H1 (cell line): ENCODE data around the gene GPR156. TPM values are rescaled to one million over a fixed set of nuclear protein-coding genes. Genes with fewer than 3 reads are reported as not detected.

Experiments
- CTCF ChIA-PET: fragments of 300-600 bp; sonication (Branson Sonifier 250); formaldehyde crosslinking; loops from one replicate; lab custom pipeline; 2021; ENCODE audit not compliant: partially characterized antibody; lab: Charles Lee
- POLR2A ChIA-PET: fragments of 300-600 bp; sonication (Branson Sonifier 250); formaldehyde crosslinking; loops from one replicate; lab custom pipeline; 2021; ENCODE audit warnings: inconsistent platforms; ENCODE audit not compliant: partially characterized antibody; lab: Charles Lee
- DNase-seq, 2 experiments: peaks; one replicate each; pipeline versions ENCODE4 v3.0.0 to v3.0.0-alpha.2; 2010 to 2022; ENCODE audit warnings: low spot score in 2 of 2, low read depth in 1 of 2, mixed read lengths in 1 of 2
- FAIRE-seq: peaks from 2 replicates; lab custom pipeline; 2011; peaks lifted over from hg19 to GRCh38; lab: Jason Lieb, UNC
- H2AFZ ChIP-seq: 2 replicates; pipeline ENCODE4 v1.8.1; 2012; ENCODE audit warnings: low read length, inconsistent platforms
- H2AK5ac ChIP-seq: 2 replicates; pipeline ENCODE4 v1.6.1; 2013; ENCODE audit warnings: low read depth, low read length
- H2BK120ac ChIP-seq: replicated peaks from 2 replicates; pipeline ENCODE3; 2013; ENCODE audit warnings: low read depth, low read length, inconsistent platforms
- H2BK12ac ChIP-seq: 2 replicates; pipeline ENCODE4 v1.6.1; 2013; ENCODE audit warnings: low read depth, low read length
- H2BK15ac ChIP-seq: 2 replicates; pipeline ENCODE4 v1.6.1; 2013; ENCODE audit warnings: low read length
- H2BK20ac ChIP-seq: 2 replicates; pipeline ENCODE4 v1.6.1; 2013; ENCODE audit warnings: low read length
- H2BK5ac ChIP-seq: 2 replicates; pipeline ENCODE4 v1.6.1; 2013; ENCODE audit warnings: low read depth, low read length
- H3K14ac ChIP-seq: 2 replicates; pipeline ENCODE4 v1.6.1; 2013; ENCODE audit warnings: inconsistent platforms; ENCODE audit not compliant: insufficient read length
- H3K18ac ChIP-seq: 2 replicates; pipeline ENCODE4 v1.6.1; 2013; ENCODE audit warnings: low read length; ENCODE audit errors: extremely low read depth
- H3K23ac ChIP-seq: 2 replicates; pipeline ENCODE4 v1.6.1; 2013; ENCODE audit warnings: inconsistent platforms; ENCODE audit not compliant: insufficient read length
- H3K23me2 ChIP-seq: 2 replicates; pipeline ENCODE4 v1.6.1; 2013; ENCODE audit warnings: low read depth, low read length
- H3K27ac ChIP-seq: 2 replicates; pipeline ENCODE4 v1.6.1; 2011; ENCODE audit warnings: low read depth, low read length, inconsistent platforms
- H3K27me3 ChIP-seq, 4 experiments: replicated peaks in 1 of 4; 1 replicate in 1 of 4; 2 replicates in 3 of 4; pipeline versions ENCODE4 v1.6.1 to v1.8.1; 2011 to 2013; ENCODE audit warnings: low read length in 3 of 4, mild to moderate bottlenecking in 3 of 4, inconsistent platforms in 2 of 4, mixed read lengths in 2 of 4, moderate library complexity in 1 of 4; ENCODE audit not compliant: control insufficient read depth in 3 of 4, insufficient read depth in 3 of 4; ENCODE audit errors: extremely low read depth in 1 of 4
- H3K36me3 ChIP-seq, 4 experiments: 2 replicates each; pipeline versions ENCODE4 v1.6.1 to v1.8.1; 2011 to 2013; ENCODE audit warnings: mild to moderate bottlenecking in 4 of 4, low read length in 3 of 4, moderate library complexity in 2 of 4, control low read depth in 1 of 4, inconsistent platforms in 1 of 4; ENCODE audit not compliant: insufficient read depth in 4 of 4, control insufficient read depth in 2 of 4
- H3K4ac ChIP-seq: replicated peaks from 2 replicates; pipeline ENCODE3; 2013; ENCODE audit warnings: low read length, low read depth, mixed read lengths, inconsistent platforms; ENCODE audit not compliant: insufficient read length
- H3K4me1 ChIP-seq, 4 experiments: replicated peaks in 1 of 4; 1 replicate in 1 of 4; 2 replicates in 3 of 4; pipeline versions ENCODE4 v1.6.1 to v1.8.1; 2011 to 2013; ENCODE audit warnings: low read length in 3 of 4, inconsistent platforms in 2 of 4, mixed read lengths in 1 of 4; ENCODE audit not compliant: insufficient read depth in 4 of 4, control insufficient read depth in 3 of 4
- H3K4me2 ChIP-seq, 2 experiments: 2 replicates each; pipeline versions ENCODE4 v1.6.1 to v1.8.1; 2011 to 2013; ENCODE audit warnings: low read depth in 2 of 2, low read length in 2 of 2, control low read depth in 1 of 2, inconsistent platforms in 1 of 2, mild to moderate bottlenecking in 1 of 2; ENCODE audit not compliant: insufficient read depth in 1 of 2
- H3K4me3 ChIP-seq, 4 experiments: fragments of 200-600, 300-600 bp in 1 of 4; sonication (generic), shearing (Covaris generic), sonication (Bioruptor Twin) in 1 of 4; 2 replicates each; pipeline versions ENCODE4 v1.5.1 to v1.8.1; 2011 to 2016; ENCODE audit warnings: low read length in 4 of 4, low read depth in 3 of 4, control low read depth in 2 of 4, inconsistent platforms in 2 of 4, mild to moderate bottlenecking in 2 of 4, mixed read lengths in 1 of 4, moderate library complexity in 1 of 4; ENCODE audit not compliant: insufficient read depth in 2 of 4; ENCODE audit errors: extremely low read depth in 1 of 4
- H3K56ac ChIP-seq: replicated peaks from 2 replicates; pipeline ENCODE3; 2013; ENCODE audit warnings: low read depth, mild to moderate bottlenecking, mixed read lengths, low read length, inconsistent platforms; ENCODE audit not compliant: insufficient read length
- H3K79me1 ChIP-seq: 2 replicates; pipeline ENCODE4 v1.6.1; 2013; ENCODE audit warnings: low read depth, low read length, control low read depth
- H3K79me2 ChIP-seq, 2 experiments: 2 replicates each; pipeline versions ENCODE4 v1.6.1 to v1.8.1; 2012 to 2013; ENCODE audit warnings: low read length in 2 of 2, mild to moderate bottlenecking in 2 of 2, inconsistent platforms in 1 of 2; ENCODE audit not compliant: insufficient read depth in 2 of 2, control insufficient read depth in 1 of 2
- H3K9ac ChIP-seq, 4 experiments: replicated peaks in 1 of 4; 1 replicate in 1 of 4; 2 replicates in 3 of 4; pipeline versions ENCODE4 v1.6.1 to v1.8.1; 2011 to 2013; ENCODE audit warnings: low read depth in 3 of 4, low read length in 3 of 4, control low read depth in 2 of 4, mild to moderate bottlenecking in 2 of 4, moderate library complexity in 2 of 4, inconsistent platforms in 1 of 4; ENCODE audit errors: extremely low read depth in 1 of 4
- H3K9me3 ChIP-seq, 2 experiments: 2 replicates each; pipeline versions ENCODE4 v1.6.1 to v1.8.1; 2012 to 2013; ENCODE audit warnings: mild to moderate bottlenecking in 2 of 2, moderate library complexity in 2 of 2, control low read depth in 1 of 2, inconsistent platforms in 1 of 2, low read depth in 1 of 2, low read length in 1 of 2, mixed read lengths in 1 of 2; ENCODE audit not compliant: insufficient read depth in 2 of 2
- H4K20me1 ChIP-seq, 2 experiments: replicated peaks in 1 of 2; 2 replicates each; pipeline versions ENCODE3 to v1.8.1; 2011 to 2013; ENCODE audit warnings: inconsistent platforms in 2 of 2, low read length in 2 of 2, mild to moderate bottlenecking in 1 of 2; ENCODE audit not compliant: insufficient read depth in 2 of 2, control insufficient read depth in 1 of 2
- H4K5ac ChIP-seq: 2 replicates; pipeline ENCODE4 v1.6.1; 2013; ENCODE audit warnings: low read length, low read depth, mixed read lengths, inconsistent platforms; ENCODE audit not compliant: insufficient read length
- H4K8ac ChIP-seq: 2 replicates; pipeline ENCODE4 v1.8.0; 2013; ENCODE audit warnings: mild to moderate bottlenecking, moderate library complexity, low read length, inconsistent platforms; ENCODE audit not compliant: insufficient read depth; ENCODE audit errors: extremely low read depth
- H4K91ac ChIP-seq: replicated peaks from 2 replicates; pipeline ENCODE3; 2013; ENCODE audit warnings: low read length, mixed read lengths, inconsistent platforms; ENCODE audit not compliant: insufficient read length
- E2F6 ChIP-seq: IDR thresholded peaks from 2 replicates; pipeline ENCODE4 v1.6.1; 2012; ENCODE audit warnings: inconsistent platforms
- RAD21 ChIP-seq, 2 experiments: IDR thresholded peaks in 1 of 2; conservative IDR thresholded peaks in 1 of 2; 2 replicates each; pipeline ENCODE4 v1.6.1; 2011; ENCODE audit warnings: low read depth in 2 of 2, low read length in 2 of 2, improper control_type of control experiment in 1 of 2, inconsistent platforms in 1 of 2, mild to moderate bottlenecking in 1 of 2, moderate library complexity in 1 of 2
- WGBS, 2 experiments: shearing (Covaris generic) in 1 of 2; methylation state at CpG; one replicate each; pipeline versions ENCODE4 v1.1.6 to v1.1.7; 2013 to 2015; ENCODE audit warnings: low lambda C conversion rate in 2 of 2, mixed read lengths in 2 of 2, inconsistent platforms in 1 of 2, low coverage in 1 of 2, missing lambda C conversion rate in 1 of 2; ENCODE audit not compliant: insufficient replicate concordance in 2 of 2, insufficient coverage in 1 of 2, insufficient read length in 1 of 2; ENCODE audit errors: extremely low coverage in 1 of 2, missing lambda C conversion rate in 1 of 2; 5-methylcytosine and 5-hydroxymethylcytosine counted together
- polyA plus RNA-seq, 7 experiments: library from polyadenylated mRNA; depleted of rRNA in 3 of 7; stranded (reverse) in 5 of 7; unstranded in 2 of 7; fragments of >200 nt in 5 of 7; fragments of 200-250 nt in 2 of 7; gene quantifications; 1 replicate in 5 of 7; 2 replicates in 1 of 7; 4 replicates in 1 of 7; pipeline versions ENCODE4 v1.2.1 to v1.2.3, GENCODE V29; 2011 to 2013; ENCODE audit warnings: missing spikeins in 2 of 7, mixed read lengths in 2 of 7
- total RNA-seq: library from RNA; stranded (reverse); fragmentation: NEBNext Ultra II Directional; extraction: Animal tissue kit (Norgen Biotek cat#: 25700); gene quantifications from 2 replicates; pipeline ENCODE4 v1.2.1, GENCODE V29; 2021

The GPR156 gene
- total and polyA plus RNA-seq, 2 of the 8 experiments (the other 6 are each of a cell fraction or from before 2014, with no cell fraction given), result 1.6 to 1.8 TPM

- DNase-seq, result no peak
- Histone ChIP-seq H2BK15ac (no peak overlapping the region), H3K9ac (no peak overlapping the region), H2AFZ (no peak overlapping the region), H2BK20ac (no peak overlapping the region), H3K4me2 (no peak overlapping the region), H3K27ac (no peak overlapping the region), H3K79me2 (no peaks in the 10 kb centered on the region), H2BK5ac (no peak overlapping the region), H3K79me1 (no peaks in the 10 kb centered on the region), H4K8ac (no peak overlapping the region)
- CTCF ChIA-PET, result interaction anchor here (0.5 to 3.0 kb wide), 30 partner anchors 9 to 419 kb away, joined by 3 to 35 read pairs (median 4); partner anchors contain the start of gene LRRC58
- WGBS, 2 experiments, result 72% methylated on average over 3 of the region's 3 CpGs; no CpG with 5 or more reads in 1 of the 2 experiments
- TF ChIP-seq RAD21 (IDR thresholded peaks at IDR 0.05 in 1 of 2, conservative IDR thresholded peaks at IDR 0.05 in 1 of 2; ENCODE audit: low read depth in 2 of 2, low read length in 2 of 2), result peak in 1 of 2 experiments; percentile 25; a peak in 1 of 4 replicates
- no peak for TF ChIP-seq E2F6
- TF ChIP-seq, all 59 proteins: peak for 1
- no peak overlapping the region for H4K91ac ChIP-seq
- no peaks in the 10 kb centered on the region for H4K20me1 ChIP-seq
- no peaks in the 10 kb centered on the region for H3K36me3 ChIP-seq
- H2BK12ac ChIP-seq, result no peak overlapping the region
- H3K18ac ChIP-seq, result no peak overlapping the region
- no peaks in the 10 kb centered on the region for H3K23me2 ChIP-seq
- no peak overlapping the region for H3K4me3 ChIP-seq
- H3K56ac ChIP-seq, result no peak overlapping the region
- H2AK5ac ChIP-seq, result no peak overlapping the region
- H3K9me3 ChIP-seq, result no peaks in the 10 kb centered on the region
- H4K5ac ChIP-seq, result no peak overlapping the region
- H3K4me1 ChIP-seq, result no peaks in the 10 kb centered on the region; a peak in 1 of 7 replicates
- FAIRE-seq, result no peak
- H3K14ac ChIP-seq, result no peak overlapping the region
- POLR2A ChIA-PET, result interaction anchor here (0.9 to 1.1 kb wide), 2 partner anchors 18 to 314 kb away, joined by 3 read pairs; no protein-coding TSS in a partner anchor
- no peak overlapping the region for H3K23ac ChIP-seq
- H2BK120ac ChIP-seq, result no peak overlapping the region
- H3K27me3 ChIP-seq, result no peaks in the 10 kb centered on the region; a peak in 1 of 7 replicates
- no peak overlapping the region for H3K4ac ChIP-seq
Observed at GRCh38 chr3:120244834-120245225, 40.2 kb downstream of the GPR156 start.
